RKO (cell line): ENCODE results near the gene FAM171A1.
"Not testable (repeated sequence)": the region's sequence is repeated elsewhere in the genome, so short reads cannot be mapped to it uniquely, and the experiment has no call there.

Experiments used
- DNase-seq: peaks from one replicate; pipeline ENCODE4 v3.0.0-alpha.2; 2016; ENCODE audit warnings: low spot score

FAM171A1 gene

GRCh38 chr10:15370856-15371701, at the start of gene FAM171A1:
Gene FAM171A1, minus strand, starts transcription at chr10:15371289. Its CDS starts 237 bp downstream, at chr10:15371052.
- DNase-seq, result peak; percentile 75

- DNase-seq, result no peak
These were observed 49.8 kb upstream of the FAM171A1 start for GRCh38 chr10:15420858-15421257.

- DNase-seq, result peak; percentile 72
These were observed 48.3 kb upstream of the FAM171A1 start for GRCh38 chr10:15419279-15419874.

DNA sequence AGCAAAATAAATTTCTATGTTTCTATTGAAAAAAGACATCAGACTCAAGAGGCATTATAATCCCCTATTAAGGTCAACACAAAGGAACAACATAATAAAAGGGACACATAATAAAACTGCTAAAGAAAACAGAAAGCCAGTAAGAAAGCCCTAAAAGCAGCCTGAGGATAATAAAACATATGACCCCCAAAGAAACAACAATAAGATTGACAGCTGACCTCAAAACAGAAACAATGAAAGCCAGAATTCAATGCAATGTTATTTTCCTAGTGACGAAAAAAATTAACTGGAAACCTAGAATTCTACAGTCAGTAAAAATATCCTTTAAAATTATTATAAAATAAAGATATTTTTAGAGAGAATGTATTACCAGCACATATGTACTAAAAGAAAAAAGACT, 44.9 kb upstream of the FAM171A1 start:
- no peak for DNase-seq

GRCh38 chr10:15411010-15411409, 39.9 kb upstream of the FAM171A1 start:
- DNase-seq, result no peak

GRCh38 chr10:15409350-15409749, 38.3 kb upstream of the FAM171A1 start:
- DNase-seq, result not testable (repeated sequence)

- DNase-seq, result no peak
These were observed 37.5 kb upstream of the FAM171A1 start for GRCh38 chr10:15408557-15408956.

- no peak for DNase-seq
These were observed 34.2 kb upstream of the FAM171A1 start for GRCh38 chr10:15405319-15405718.

DNA sequence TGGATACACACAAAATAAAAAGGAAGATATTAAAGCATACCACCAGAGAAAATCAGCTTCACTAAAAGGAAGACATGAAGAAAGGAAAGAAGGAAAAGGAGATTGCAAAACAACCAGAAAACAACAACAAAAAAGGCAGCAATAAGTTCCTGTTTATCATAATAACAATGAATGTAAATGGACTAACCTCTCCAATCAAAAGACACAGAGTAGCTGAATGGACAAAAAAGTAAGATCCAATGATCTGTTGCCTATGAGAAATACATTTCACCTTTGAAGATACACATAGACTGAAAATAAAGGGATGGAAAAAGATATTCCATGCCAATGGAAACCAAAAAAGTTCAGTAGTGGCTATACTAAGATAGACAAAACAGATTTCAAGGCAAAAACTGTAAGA, 30.3 kb upstream of the FAM171A1 start:
- no peak for DNase-seq

DNA sequence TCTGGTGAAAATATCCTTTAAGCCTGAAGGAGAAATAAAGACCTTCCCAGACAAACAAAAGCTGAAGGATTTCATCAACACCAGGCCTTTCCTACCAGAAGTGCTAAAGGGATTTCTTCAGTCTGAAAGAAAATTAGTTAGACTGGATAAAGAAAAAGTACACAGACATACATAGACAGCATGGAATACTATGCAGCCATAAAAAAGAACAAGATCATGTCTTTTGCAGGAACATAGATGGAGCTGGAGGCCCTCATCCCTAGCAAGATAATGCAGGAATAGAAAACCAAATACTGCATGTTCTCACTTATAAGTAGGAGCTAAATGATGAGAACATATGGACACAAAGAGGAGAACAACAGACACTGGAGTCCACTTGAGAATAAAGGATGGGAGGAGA, 29.4 kb upstream of the FAM171A1 start:
- not testable (repeated sequence) for DNase-seq

GRCh38 chr10:15399060-15399661, 28.1 kb upstream of the FAM171A1 start:
- no peak for DNase-seq

DNA sequence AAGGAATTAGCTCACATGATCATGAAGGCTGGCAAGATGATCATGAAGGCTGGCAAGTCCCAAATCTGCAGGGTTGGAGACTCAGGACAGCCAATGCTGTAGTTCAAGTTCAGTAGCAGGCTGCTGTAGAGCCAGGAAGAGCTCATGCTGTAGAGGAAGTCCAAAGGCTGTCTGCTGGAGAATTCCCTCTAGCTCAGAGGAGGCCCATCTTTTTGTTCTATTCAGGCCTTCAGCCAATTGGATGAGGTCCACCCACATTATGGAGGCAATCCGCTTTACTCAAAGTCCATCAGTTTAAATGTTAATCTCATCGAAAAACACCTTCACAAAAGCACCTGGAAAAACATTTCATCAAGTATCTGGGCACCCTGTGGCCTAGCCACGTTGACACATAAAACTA, 24.8 kb upstream of the FAM171A1 start:
- DNase-seq, result no peak

GRCh38 chr10:15393139-15393825, 22.2 kb upstream of the FAM171A1 start:
- DNase-seq, result no peak

GRCh38 chr10:15391491-15391890, 20.4 kb upstream of the FAM171A1 start:
- DNase-seq, result no peak

GRCh38 chr10:15388172-15388571, 17.1 kb upstream of the FAM171A1 start:
- DNase-seq, result not testable (repeated sequence)

DNA sequence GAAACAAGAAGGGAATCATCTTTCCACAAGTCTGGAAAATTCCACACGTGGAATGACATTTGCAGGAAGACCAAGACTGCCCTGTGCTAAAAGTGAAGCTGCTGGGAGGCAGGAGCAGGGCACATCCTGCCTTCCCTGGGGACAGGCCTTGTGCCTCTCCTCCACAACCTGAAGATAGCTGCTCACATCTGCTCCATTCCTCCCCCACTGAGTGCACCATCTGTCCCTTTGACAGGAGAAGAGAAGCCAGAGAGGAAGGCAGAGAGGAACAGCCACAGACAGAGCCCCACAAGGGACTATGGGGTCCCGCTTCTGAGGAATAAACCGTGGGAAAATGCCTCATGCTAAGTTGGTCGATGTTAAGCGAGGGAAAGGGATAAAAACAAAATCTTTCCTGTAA, 15.9 kb upstream of the FAM171A1 start:
- no peak for DNase-seq

DNA sequence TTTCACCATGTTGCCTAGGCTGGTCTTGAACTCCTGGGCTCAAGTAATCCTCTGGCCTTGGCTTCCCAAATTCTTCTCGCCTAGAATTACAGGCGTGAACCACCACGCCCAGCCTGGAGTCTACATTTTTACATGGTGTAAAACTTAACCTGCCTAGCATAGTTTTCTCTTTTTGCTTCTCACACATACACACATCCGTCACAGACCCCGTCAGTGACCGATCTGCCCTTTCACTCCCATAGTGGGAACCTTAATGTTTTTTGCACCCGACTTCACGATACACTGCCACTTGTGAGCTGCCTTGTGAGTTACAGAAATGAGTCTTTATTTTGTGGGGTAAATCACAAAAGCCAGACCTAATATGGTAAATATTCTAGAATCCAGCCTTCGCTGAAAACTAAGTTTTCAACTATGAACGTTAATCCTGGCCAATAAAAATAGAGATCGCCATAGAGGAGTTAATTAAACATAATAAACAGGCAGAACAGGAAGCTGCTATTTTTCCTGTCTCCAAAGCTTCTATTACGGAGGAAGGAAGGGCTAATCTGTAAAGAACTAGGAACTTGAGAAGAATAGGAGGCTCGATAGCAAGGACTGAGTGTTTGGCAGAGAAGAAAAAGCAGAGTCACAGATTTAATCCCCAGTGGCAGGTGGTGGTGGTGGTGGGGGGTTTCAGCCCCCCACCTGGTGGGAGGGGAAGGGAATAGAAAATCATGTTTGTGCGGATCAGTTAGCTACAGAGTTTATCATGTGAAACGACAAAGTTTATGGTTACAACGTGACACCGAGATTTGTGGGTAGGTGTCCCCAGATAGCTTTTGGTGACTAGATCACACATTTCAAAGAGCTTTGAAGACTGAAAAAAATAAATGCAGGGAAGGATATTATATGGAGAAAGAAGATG, 14.7 kb upstream of the FAM171A1 start:
- no peak for DNase-seq

GRCh38 chr10:15381420-15381819, 10.3 kb upstream of the FAM171A1 start:
- DNase-seq, result no peak

DNA sequence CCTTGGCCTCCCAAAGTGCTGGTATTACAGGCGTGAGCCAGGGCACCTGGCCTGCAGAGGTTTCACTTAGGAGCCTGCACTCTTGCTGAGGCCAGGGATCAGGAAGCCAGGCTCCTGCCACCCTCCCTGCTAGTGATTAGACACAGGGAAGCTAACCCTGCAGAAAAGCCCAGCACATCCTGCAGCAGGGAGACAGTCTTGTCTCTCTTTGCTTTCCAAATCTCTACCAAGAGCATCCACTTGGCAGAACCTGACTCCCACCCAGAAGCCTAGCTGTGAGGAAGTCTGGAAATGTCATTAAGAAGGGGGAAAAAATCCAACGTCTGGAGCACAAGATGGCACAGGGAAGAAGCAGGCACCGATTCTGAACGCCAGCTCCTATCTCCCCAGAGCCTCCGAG, 8.0 kb upstream of the FAM171A1 start:
- DNase-seq, result no peak

- no peak for DNase-seq
These were observed 7.5 kb upstream of the FAM171A1 start for GRCh38 chr10:15378569-15378968.

GRCh38 chr10:15374566-15374965, 3.5 kb upstream of the FAM171A1 start:
- no peak for DNase-seq

GRCh38 chr10:15374156-15374555, 3.1 kb upstream of the FAM171A1 start:
- DNase-seq, result no peak
